ENCODE measurements around the gene ITPRIPL1.

Gene ITPRIPL1

DNA sequence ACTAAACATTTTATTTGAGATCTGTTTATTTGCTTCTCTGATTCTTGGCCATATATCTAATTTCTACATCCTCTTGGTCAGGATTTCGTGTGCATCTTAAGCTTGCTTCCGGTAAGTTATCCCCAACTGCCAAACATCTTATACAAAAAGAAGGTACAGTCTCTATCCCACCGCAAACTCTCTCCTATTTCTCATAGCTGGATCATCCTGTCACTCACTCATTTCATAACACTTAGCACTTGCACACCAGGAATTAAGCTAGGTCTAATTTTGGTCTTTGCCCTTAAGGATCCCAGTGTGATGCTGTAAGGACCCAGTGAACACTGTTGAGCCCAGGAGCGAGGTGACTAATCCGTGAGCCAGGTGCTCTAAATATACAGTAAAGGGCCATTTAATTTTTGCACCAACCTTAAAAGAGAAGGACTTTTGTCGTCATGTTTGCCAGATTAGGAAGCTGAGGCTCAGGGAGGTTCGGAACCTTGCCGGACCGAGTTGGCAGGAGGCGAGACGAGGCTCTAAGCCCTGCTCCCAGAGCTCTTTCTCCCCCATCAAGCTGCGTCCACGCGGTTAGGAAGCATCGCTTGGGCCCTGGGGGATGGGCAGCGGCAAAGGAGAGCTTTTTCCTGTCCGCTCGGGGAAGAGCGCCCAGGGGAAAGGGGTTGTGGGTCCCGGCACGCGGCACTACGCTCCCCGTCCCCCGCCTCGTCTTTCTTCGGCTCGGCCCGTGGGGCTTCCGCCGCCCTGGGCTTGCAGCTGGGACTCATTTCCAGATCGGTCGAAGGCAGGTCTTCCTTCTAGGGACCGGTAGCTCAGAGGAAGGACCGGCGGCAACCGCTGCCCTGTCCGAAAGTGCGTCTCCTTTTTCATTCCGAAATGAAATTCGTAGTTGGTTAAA is 4.1 kb upstream of the ITPRIPL1 start:
- peak in 1 of 3 donors; percentile 24 for DNase-seq (ENCODE audit: low read depth in 3 of 3)

DNA sequence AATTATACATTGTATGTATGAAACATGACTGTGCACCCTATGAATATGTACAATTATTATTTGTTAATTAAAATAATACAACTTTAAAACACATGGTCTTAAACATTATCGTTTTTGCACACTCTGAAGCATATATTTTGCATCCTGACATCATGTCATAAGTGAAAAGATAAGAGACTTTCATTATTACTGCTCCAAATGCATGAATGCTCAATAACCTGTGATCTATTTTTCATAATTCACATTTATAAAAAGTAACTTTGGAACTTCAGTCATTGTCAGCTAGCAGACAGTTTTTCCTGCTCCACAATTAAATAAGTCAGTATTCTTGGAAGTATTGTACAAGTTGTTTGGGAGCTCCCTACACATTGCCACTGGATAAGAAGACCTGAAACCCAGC is 1.3 kb upstream of the ITPRIPL1 start:
- DNase-seq (ENCODE audit: low read depth in 3 of 3) = no peak

DNA sequence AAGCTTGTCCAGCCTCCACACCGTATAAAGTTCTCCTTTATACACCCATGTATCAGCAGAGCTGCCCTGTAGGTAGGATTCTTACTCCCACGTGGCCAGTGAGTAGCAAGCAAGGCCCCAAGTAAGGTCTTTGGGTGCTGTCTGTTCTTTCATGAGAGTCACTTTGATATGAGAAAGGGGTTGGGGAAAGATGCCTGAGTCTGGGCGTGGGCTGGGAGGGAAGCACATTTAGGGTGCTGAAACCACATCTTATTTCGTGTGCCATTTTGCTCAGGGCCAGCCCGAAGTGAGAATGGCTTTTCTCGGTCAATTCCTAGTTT is 436 bp upstream of the ITPRIPL1 start:
- DNase-seq (ENCODE audit: low read depth in 3 of 3) = peak in 1 of 3 donors; percentile 38

DNA sequence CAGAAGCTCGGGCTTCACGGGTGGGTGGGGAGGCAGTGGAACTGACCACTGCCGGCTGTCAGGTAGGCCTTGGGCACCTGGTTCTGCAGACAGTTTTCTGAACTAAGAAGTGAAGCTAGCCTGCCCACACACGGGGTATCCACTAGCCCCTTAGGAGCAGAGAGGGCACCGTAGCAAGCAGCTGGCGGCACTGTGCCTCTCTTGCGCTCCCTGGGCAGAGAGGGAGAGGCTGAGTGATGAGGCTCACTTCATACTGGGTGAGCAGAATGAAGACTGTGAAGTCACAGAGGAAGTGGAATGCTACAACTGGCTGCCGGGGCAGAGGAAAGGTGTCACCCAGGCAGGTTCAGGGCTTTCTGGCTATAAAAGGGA is 753 bp downstream of the ITPRIPL1 start:
- DNase-seq (ENCODE audit: low read depth in 3 of 3) = no peak

DNA sequence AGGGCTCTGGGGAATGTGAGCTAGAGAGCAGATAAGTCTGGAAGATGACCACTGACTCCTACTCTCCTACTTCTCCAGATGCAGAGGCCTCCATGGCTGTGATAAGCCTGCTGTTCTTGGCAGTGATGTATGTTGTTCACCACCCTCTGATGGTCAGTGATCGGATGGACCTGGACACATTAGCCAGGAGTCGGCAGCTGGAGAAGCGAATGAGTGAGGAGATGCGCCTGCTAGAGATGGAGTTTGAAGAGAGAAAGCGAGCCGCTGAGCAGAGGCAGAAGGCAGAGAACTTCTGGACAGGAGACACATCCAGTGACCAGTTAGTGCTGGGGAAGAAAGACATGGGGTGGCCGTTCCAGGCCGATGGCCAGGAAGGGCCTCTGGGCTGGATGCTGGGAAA is 1.4 kb downstream of the ITPRIPL1 start:
- no peak for DNase-seq (ENCODE audit: low read depth in 3 of 3)

DNA sequence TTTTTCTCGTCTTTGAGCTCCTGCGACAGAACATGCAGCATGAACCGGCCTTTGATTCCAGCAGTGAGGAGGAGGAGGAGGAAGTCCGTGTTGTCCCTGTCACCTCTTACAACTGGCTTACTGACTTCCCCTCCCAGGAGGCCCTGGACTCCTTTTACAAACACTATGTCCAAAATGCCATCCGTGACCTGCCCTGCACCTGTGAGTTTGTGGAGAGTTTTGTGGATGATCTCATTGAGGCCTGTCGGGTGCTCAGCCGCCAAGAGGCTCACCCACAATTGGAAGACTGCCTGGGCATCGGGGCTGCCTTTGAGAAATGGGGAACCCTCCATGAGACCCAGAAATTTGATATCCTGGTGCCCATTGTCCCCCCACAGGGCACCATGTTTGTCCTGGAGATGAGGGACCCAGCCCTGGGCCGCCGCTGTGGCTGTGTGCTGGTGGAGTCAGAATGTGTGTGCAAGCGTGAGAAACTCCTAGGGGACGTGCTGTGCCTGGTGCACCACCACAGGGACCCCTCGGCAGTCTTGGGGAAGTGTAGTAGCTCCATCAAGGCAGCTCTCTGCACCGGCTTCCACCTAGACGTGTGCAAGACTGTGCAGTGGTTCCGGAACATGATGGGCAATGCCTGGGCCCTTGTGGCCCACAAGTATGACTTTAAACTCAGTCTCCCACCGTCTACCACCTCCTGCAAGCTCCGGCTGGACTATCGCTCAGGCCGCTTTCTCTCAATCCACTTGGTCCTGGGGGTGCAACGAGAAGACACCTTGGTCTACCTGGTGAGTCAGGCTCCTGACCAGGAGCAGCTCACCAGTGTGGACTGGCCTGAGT is 2.1 kb downstream of the ITPRIPL1 start:
- no peak for DNase-seq (ENCODE audit: low read depth in 3 of 3)

DNA sequence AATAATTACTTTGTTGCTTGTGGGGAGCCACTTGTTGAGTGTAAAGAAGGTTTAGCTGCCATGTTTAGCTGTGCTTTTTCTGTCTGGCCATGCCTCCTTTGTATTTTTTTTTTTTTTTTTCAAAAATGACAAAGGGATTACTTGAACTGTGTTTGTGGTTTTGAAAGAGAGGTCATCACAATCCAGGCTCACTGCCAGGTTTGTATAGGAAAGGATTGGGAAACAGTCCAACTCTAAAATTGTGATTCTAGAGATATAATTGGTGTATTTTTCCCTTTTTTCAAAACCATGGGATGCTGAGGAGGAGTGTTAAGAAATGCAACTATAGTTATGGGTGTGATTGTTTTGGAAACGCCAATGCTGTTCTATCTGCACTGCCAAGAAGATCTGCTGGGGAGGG is 4.3 kb downstream of the ITPRIPL1 start:
- DNase-seq (ENCODE audit: low read depth in 3 of 3) = no peak

DNA sequence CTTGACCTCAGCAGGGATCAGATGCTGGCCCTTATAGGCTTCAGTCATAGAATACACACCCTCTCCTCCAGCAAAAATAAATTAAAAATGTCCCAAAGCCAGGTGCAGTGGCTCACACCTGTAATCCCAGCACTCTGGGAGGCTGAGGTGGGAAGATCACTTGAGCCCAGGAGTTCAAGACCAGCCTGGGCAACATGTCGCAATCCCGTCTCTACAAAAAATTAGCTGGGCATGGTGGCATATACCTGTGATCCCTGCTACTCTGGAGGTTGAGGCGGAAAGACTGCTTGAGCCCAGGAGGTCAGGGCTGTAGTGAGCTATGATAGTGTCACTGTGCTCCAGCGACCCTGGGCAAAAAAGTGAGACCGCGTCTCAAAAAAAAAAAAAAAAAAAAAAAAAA is 4.8 kb downstream of the ITPRIPL1 start:
- no peak for DNase-seq (ENCODE audit: low read depth in 3 of 3)

DNA sequence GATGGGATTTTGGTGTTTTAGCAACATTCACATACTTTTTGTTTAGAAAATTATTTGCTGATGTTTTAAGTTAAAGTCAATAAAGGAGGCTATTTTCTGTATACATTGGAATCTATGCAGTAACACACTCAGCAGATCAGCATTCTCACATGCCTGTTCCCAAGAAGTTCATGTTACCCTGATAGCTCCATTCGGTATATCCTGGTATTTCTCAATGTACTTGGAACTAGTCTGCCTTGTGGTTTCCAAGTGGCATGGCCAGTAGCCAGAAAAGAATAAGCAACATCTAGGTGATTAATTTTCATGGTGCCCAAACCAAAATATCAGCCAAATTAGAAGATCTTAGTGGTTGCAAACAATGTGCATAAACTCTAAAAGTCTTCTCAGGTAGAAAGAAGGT is 5.3 kb downstream of the ITPRIPL1 start:
- no peak for DNase-seq (ENCODE audit: low read depth in 3 of 3)

DNA sequence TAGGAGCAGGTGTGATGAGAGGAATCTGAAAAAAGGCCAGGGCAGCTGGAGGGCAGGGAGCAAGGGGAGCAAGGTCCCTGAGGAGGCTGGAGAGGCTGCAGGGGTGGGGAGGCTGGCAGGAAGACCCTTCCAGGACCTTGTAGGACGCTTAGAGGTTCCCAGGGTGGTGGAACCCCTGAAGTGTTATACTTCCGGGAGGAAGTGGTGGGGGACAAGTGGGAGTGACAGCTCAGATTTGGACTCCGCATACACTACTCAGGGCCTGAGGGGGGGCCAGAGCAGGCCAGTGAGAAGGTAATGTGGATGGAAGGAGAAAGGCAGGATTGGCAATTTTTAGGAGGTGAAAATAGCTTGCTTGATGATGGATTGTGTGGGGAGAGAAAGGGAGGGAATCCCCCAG is 8.6 kb downstream of the ITPRIPL1 start:
- DNase-seq (ENCODE audit: low read depth in 3 of 3) = no peak

DNA sequence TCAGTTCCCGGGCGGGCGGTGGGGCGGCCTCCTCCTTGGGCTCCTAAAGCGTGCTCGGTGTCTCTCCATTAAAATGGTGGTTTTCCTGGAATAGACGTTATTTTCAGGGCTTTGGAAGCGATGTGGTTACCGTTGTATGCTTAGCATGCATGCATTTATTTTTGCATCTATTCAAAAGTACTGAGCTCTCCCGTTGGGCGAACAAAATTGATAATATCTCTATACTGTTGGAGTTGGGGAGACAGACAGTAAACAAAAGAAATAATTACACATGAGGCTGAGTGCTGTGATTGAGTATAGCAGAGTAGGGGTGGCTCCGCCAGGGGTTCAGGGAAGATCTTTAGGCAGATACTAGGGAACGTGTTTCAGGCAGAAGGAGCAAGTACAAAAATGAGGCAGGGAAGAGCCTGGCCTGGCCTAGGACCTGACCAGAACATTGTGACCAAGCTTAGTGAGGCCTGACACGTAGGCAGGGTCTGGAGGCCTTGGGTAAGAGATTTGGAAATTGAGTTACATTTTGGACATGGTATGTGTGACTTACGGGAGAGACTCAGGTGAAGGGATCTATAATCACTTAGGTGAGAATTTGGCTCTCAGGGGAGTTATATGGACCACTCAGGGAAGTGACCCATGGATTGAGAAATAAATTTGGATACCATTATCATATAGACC is 11.1 kb downstream of the ITPRIPL1 start:
- no peak for DNase-seq (ENCODE audit: low read depth in 3 of 3)

DNA sequence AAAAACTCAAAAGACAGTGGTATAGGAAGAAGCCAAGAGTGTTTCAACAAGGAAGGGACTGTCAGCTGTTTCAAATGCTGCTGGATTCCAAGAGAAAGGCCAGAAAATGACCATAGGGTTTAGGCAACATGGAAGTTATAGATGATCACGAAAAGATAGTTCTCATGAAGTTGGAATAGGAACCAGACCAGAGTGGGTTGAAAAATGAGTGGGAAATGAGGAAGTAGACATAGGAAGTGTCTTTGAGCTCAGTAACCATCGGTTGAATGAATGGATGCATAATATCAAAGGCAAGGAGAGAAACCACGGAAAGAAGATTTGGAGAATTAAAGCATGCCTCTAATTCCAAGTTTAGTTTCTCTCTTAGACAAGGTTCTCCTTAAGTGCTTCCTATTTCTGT is 11.8 kb downstream of the ITPRIPL1 start:
- no peak for DNase-seq (ENCODE audit: low read depth in 3 of 3)

DNA sequence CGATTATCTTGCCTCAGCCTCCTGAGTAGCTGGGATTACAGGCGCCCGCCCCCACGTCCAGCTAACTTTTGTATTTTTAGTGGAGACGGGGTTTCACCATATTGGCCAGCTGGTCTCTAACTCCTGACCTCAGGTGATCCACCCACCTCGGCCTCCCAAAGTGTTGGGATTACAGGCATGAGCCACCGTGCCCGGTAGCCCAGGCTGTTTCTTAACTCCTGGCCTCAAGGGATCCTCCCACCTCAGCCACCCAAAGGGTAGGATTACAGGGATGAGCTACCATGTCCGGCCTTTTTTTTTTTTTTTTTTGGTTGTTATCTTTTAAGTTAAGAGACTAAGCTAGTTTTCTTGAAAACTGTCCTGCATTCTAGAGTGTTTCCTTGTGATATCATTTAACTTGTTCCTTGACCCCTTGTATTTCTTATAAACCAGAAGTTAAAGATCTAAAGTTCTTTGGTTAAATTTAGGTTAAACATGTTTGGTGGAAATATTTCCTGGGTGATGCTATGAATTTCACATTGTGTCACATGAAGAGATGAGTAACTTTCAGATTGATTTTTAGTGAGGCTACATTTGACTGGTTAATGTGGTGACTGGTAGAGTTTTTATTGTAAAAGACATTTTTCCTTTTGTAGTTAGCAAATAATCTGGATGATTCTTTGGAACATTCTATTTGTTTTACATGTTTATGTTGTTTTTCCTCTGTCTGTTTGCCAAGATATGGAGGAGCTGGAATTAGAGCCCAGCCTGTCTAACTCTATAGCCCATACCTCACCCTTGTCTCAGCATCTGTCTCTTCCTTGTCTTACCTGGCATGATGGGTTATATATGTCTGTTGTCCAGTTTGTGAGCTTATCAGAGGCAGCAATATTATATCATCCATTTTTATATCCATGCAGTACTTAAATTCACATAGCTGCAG is 15.6 kb downstream of the ITPRIPL1 start:
- DNase-seq (ENCODE audit: low read depth in 3 of 3) = no peak

DNA sequence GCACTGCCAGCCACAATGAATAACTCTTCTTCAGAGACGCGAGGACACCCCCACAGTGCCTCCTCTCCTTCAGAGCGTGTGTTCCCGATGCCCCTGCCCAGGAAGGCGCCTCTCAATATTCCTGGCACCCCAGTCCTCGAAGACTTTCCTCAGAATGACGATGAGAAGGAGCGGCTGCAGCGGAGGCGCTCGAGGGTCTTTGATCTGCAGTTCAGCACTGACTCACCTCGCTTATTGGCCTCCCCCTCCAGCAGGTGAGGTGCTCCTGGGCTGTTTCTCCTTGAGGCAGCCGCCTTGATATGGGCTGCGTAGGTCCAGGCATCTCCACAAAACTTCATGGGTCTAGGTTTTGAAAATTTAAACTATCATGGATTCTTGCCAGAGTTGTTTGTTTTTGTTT is 16.5 kb downstream of the ITPRIPL1 start:
- DNase-seq (ENCODE audit: low read depth in 3 of 3) = no peak

DNA sequence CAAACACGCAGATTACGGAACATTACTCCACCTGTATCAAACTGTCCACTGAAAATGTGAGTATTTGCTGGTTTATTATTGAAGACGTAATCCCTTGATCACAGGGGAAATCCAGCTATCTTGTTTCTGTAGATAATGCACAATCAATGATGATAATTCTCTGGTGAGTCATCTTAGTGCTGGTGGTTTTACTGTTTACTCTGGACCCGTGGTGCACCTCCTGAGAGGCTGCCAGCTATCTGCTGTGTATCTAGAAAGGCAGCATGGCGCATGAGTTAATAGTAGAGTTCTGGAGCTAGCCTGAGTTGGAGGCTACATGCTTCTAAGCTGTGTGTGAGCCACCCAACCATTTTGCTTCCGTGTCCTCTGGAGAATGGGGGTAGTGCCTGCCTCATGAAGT is 17.0 kb downstream of the ITPRIPL1 start:
- DNase-seq (ENCODE audit: low read depth in 3 of 3) = no peak

DNA sequence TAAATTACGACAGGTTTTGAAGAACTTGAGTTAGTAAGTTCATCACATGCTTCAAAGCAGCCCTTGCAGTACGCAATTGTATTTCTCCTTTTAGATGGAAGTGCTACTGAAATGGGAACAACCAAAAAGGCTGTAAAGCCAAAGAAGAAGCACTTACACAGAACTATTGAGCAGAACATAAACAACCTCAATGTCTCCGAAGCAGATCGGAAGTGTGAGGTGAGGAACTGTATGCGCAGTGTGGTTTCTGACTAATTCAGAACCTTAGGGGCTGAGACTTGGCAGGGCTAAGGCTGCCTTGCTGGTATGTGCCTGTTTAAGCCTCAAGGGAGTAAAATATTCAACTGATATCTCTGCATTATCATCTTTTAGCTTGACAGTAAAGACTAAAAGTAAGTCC is 18.9 kb downstream of the ITPRIPL1 start:
- no peak for DNase-seq (ENCODE audit: low read depth in 3 of 3)

DNA sequence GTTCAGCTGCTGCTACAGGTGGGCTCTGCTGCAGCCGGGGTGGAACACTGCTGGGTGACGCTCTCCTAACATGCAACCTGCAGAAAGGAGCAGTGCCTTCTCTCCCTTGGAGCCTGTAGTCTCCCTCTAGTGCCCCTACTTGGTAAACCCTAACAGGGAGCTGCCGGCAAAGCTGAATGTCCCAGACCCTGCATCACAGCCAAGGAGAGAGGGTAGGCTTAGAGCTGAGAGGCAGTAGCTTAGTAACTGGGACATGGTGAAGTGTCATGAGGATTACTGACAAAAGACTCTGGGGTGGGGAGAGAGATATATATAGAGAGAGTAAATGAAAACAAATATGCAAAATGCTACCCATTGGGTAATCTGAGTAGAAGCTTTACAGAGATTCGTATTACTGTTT is 20.3 kb downstream of the ITPRIPL1 start:
- DNase-seq (ENCODE audit: low read depth in 3 of 3) = no peak

DNA sequence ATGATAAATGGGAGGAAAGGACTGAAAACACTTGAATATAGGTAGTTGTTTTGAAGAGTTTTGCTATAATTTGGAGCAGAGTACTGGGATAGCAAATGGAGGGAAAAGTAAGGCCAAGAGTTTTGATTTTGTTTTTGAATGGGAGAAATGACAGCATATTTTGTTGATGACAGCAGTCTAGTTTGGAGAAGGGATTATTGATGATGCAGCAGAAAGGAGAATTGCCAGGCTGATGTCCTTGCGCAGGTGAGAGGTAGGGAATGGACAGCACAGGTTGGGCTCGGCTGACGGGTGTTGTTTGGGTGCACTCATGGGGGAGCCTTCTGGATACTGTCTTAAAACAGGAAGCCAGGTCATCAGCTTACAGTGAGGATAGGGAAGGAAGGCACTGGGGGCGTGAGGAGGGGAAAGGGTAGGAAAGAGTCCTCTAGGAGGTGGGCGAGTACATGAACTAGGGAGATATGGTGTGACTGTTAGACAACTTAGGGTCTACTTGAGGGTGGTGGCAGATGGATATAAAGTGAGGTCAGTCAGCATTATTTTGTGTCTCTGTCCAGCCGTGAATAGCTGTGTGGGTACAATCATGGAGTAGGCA is 20.8 kb downstream of the ITPRIPL1 start:
- no peak for DNase-seq (ENCODE audit: low read depth in 3 of 3)

DNA sequence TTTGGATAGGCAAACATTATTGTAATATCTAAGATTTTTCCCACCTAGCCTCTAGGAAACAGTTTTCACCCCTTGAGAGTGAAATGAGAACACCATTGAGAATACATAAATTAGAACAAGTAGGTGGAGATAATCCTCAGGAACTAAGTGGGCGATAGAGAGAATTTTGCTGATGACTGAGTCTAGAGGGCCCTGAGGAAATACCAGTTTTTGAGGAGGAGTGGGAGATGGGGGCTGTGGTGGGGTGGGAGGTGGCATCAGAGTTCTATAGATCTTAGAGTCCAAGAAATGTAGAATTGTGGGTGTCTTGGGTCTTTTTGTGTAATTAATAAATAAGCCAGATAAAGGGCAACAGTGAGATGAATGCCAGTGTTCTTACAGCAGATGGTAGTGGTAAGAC is 22.3 kb downstream of the ITPRIPL1 start:
- DNase-seq (ENCODE audit: low read depth in 3 of 3) = no peak

DNA sequence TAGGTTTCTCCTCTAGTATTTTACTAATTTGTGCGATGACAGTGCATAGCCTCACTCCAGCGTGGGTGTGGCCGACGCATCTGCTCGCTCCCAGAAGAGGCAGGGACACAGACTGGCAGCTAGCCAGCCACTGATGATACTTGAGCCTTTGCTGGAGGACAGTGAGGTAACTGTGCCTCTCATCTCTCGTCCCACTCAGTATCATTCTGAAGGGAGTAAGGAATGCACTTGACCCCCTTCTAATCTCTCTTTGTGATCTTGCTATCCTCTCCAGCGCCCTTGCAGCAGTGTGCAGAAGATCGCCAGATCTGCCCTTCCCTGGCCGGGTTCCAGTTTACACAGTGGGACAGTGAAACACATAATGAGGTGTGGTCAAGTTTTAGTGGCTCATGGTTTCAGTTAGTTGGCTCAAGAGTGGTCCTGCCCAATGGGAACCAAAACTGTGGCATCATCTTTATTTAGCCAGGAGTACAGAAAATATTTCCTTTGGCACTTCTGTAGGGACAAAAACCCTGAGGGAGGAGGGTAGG is 28.0 kb downstream of the ITPRIPL1 start:
- DNase-seq (ENCODE audit: low read depth in 3 of 3) = no peak

DNA sequence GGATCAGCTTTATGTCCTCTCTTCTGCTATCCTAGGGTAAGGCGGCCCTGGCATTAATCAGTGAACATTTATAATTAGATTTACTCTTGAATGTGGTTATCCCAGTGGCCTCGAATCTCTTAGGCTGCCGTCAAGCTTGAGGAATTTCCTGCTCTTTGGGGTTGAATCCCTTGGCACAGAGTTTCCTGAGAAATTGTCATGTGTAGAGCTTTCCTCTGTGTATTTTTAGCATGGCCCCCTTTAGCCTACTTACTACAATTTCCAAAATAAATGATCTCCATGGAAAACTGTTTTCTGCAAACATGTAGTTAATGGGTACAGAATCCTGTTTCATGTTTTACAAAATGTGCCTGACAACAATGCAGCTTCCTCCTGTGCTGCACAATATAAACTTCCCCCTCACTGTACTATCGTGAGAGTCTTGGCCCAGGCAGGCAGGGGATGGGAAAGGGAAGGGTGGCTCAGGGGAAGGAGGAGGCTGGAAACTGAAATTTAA is 28.5 kb downstream of the ITPRIPL1 start:
- no peak for DNase-seq (ENCODE audit: low read depth in 3 of 3)
